Activated CD4-positive, alpha-beta memory T cell treated with anti-CD3 and anti-CD28 coated beads for 36 hours (primary cell): ENCODE measurements around the gene B4GALNT4. TPM values are rescaled to one million over a fixed set of nuclear protein-coding genes. Genes with fewer than 3 reads are reported as not detected.

Experiments
- CTCF ChIA-PET: fragments of 350-600 bp; sonication (Branson Sonifier 250); formaldehyde crosslinking; loops from one replicate; lab custom pipeline; 2021; ENCODE audit warnings: antibody characterized with exemption, inconsistent platforms; lab: Charles Lee
- POLR2A ChIA-PET: fragments of 350-600 bp; sonication (Branson Sonifier 250); formaldehyde crosslinking; loops from one replicate; lab custom pipeline; 2021; ENCODE audit warnings: antibody characterized with exemption; lab: Charles Lee
- DNase-seq: peaks from one replicate; pipeline ENCODE4 v3.0.0-alpha.2; 2020
- H3K27ac Mint-ChIP-seq: one replicate; pipeline ENCODE4 v1.8.0; 2021; ENCODE audit warnings: mixed read lengths
- H3K27me3 Mint-ChIP-seq: one replicate; pipeline ENCODE4 v1.8.0; 2021; ENCODE audit warnings: mixed read lengths
- H3K36me3 Mint-ChIP-seq: one replicate; pipeline ENCODE4 v1.8.0; 2021; ENCODE audit warnings: mixed read lengths
- H3K4me1 Mint-ChIP-seq: one replicate; pipeline ENCODE4 v1.8.0; 2021; ENCODE audit warnings: low read depth, mixed read lengths
- H3K4me3 Mint-ChIP-seq: one replicate; pipeline ENCODE4 v1.8.0; 2021; ENCODE audit warnings: mild to moderate bottlenecking, mixed read lengths
- H3K9me3 Mint-ChIP-seq: one replicate; pipeline ENCODE4 v1.8.0; 2021; ENCODE audit warnings: mixed read lengths
- intact Hi-C: fragments of 100-400 bp; cut with micrococcal nuclease; formaldehyde crosslinking; loops from one replicate; pipeline ENCODE4 v1.15.1; 2023
- total RNA-seq, 2 experiments: library from RNA; stranded (reverse); gene quantifications; one replicate each; pipeline ENCODE4 v1.2.3, GENCODE V29; 2021

The B4GALNT4 gene
- total RNA-seq, 2 experiments from 2014 or later = 2.1 to 4.0 TPM

GRCh38 chr11:426851-427250 lies 57.6 kb downstream of the B4GALNT4 start:
- DNase-seq = no peak
- H3K27me3 Mint-ChIP-seq = no peaks in the 10 kb centered on the region
- ChIA-PET CTCF (no interaction called here), POLR2A (interaction anchor here (1.0 kb wide), 1 partner anchor 10 kb away, joined by 6 read pairs; no protein-coding TSS in a partner anchor)
- no peak overlapping the region for H3K27ac Mint-ChIP-seq
- no peaks in the 10 kb centered on the region for H3K4me1 Mint-ChIP-seq
- H3K4me3 Mint-ChIP-seq = no peak overlapping the region
- H3K9me3 Mint-ChIP-seq = no peaks in the 10 kb centered on the region
- intact Hi-C loops = no loop called here
- H3K36me3 Mint-ChIP-seq = peaks cover 10% of the 10 kb centered on the region

GRCh38 chr11:428295-428694 lies 59.0 kb downstream of the B4GALNT4 start:
- ChIA-PET POLR2A (interaction anchor here (1.0 kb wide), 1 partner anchor 13 kb away, joined by 3 read pairs; the partner anchor contains the start of gene ANO9), CTCF (no interaction called here)
- Mint-ChIP-seq H3K27me3 (no peaks in the 10 kb centered on the region), H3K4me3 (no peak overlapping the region), H3K36me3 (peaks cover 10% of the 10 kb centered on the region), H3K4me1 (no peaks in the 10 kb centered on the region), H3K9me3 (no peaks in the 10 kb centered on the region), H3K27ac (no peak overlapping the region)
- no peak for DNase-seq
- intact Hi-C loops = no loop called here

- Mint-ChIP-seq H3K4me1 (no peaks in the 10 kb centered on the region), H3K27me3 (no peaks in the 10 kb centered on the region), H3K4me3 (no peak overlapping the region), H3K9me3 (no peaks in the 10 kb centered on the region), H3K36me3 (peaks cover 10% of the 10 kb centered on the region), H3K27ac (no peak overlapping the region)
- ChIA-PET CTCF (no interaction called here), POLR2A (no interaction called here)
- no peak for DNase-seq
- intact Hi-C loops = no loop called here
Observed at GRCh38 chr11:429391-429790, 60.1 kb downstream of the B4GALNT4 start.

GRCh38 chr11:429931-430456 lies 60.7 kb downstream of the B4GALNT4 start:
- Mint-ChIP-seq H3K4me3 (no peak overlapping the region), H3K27ac (no peak overlapping the region), H3K27me3 (no peaks in the 10 kb centered on the region), H3K36me3 (peaks cover 6% of the 10 kb centered on the region), H3K9me3 (no peaks in the 10 kb centered on the region), H3K4me1 (no peaks in the 10 kb centered on the region)
- DNase-seq = no peak
- intact Hi-C loops = no loop called here
- ChIA-PET POLR2A (no interaction called here), CTCF (no interaction called here)

Other genes starting within 250 kb of the B4GALNT4 start
- gene SCGB1C1, start 176.4 kb upstream of the B4GALNT4 start, total RNA-seq = not detected
- 10 to 100 TPM; 51.0 to 53.2 TPM for gene BET1L, start 162.1 kb upstream of the B4GALNT4 start, total RNA-seq
- gene RIC8A, start 161.8 kb upstream of the B4GALNT4 start, total RNA-seq = 100 to 1,000 TPM; 100 to 104 TPM
- 10 to 100 TPM; 16.1 to 17.6 TPM for gene SIRT3, start 133.2 kb upstream of the B4GALNT4 start, total RNA-seq
- 100 to 1,000 TPM; 210 to 214 TPM for gene PSMD13, start 132.5 kb upstream of the B4GALNT4 start, total RNA-seq
- 1 to 10 TPM in 1 of 2 experiments, under 1 TPM in 1; 0.99 to 1.2 TPM for gene NLRP6, start 91.1 kb upstream of the B4GALNT4 start, total RNA-seq
- gene PGGHG, start 80.4 kb upstream of the B4GALNT4 start, total RNA-seq = 10 to 100 TPM; 74.3 to 75.0 TPM
- not detected for gene IFITM5, start 70.0 kb upstream of the B4GALNT4 start, total RNA-seq
- gene IFITM2, start 61.7 kb upstream of the B4GALNT4 start, total RNA-seq = 100 to 1,000 TPM; 525 to 561 TPM
- gene IFITM1, start 55.5 kb upstream of the B4GALNT4 start, total RNA-seq = 100 to 1,000 TPM; 195 to 200 TPM
- 10 to 100 TPM; 25.6 TPM for gene IFITM3, start 48.6 kb upstream of the B4GALNT4 start, total RNA-seq
- under 1 TPM in 1 of 2 experiments, not detected in 1; 0.40 TPM for gene PKP3, start 24.7 kb downstream of the B4GALNT4 start, total RNA-seq
- 10 to 100 TPM; 55.0 to 57.2 TPM for gene SIGIRR, start 45.5 kb downstream of the B4GALNT4 start, total RNA-seq
- gene ANO9, start 72.5 kb downstream of the B4GALNT4 start, total RNA-seq = 10 to 100 TPM; 41.7 to 45.6 TPM
- 10 to 100 TPM; 15.0 to 16.7 TPM for gene PTDSS2, start 80.8 kb downstream of the B4GALNT4 start, total RNA-seq
- 100 to 1,000 TPM; 127 to 134 TPM for gene RNH1, start 137.7 kb downstream of the B4GALNT4 start, total RNA-seq
- gene HRAS, start 166.1 kb downstream of the B4GALNT4 start, total RNA-seq = 10 to 100 TPM; 39.8 to 42.0 TPM
- 1 to 10 TPM; 1.3 to 1.6 TPM for gene LRRC56, start 168.0 kb downstream of the B4GALNT4 start, total RNA-seq
- gene LMNTD2, start 191.2 kb downstream of the B4GALNT4 start, total RNA-seq = 1 to 10 TPM; 3.1 to 3.9 TPM
- 10 to 100 TPM; 18.8 to 21.9 TPM for gene RASSF7, start 191.5 kb downstream of the B4GALNT4 start, total RNA-seq
- 10 to 100 TPM; 32.4 to 33.5 TPM for gene PHRF1, start 207.0 kb downstream of the B4GALNT4 start, total RNA-seq
- 10 to 100 TPM; 79.9 to 80.7 TPM for gene IRF7, start 246.5 kb downstream of the B4GALNT4 start, total RNA-seq